ENCODE measurements around the gene DNAJA3. TPM values are rescaled to one million over a fixed set of nuclear protein-coding genes. Genes with fewer than 3 reads are reported as not detected.

The DNAJA3 gene
- total RNA-seq, 1 experiment from 2014 or later, result 93.3 TPM

DNA sequence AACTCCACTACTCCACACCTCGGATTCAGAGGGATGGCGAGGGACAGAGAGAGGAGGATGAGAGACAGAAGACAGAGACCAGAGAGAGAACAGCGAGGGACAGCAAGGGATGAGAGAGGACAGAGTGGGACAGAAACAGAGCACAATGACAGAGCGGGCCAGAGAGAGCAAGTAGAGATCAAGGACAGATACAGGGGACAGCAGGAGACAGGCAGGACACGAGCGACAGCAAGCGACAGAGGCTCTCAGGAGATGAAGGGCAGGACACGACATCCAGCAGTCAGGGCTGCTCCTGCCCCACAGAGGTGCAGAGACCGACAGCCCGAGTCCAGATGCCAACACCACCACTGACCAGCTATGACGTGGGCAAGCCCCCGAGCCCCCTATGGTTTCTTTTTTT is 24.2 kb upstream of the DNAJA3 start:
- H3K9me2 ChIP-seq (ENCODE audit: insufficient read depth), result no peaks in the 10 kb centered on the region
- H3K4me2 ChIP-seq (ENCODE audit: low read length), result no peak overlapping the region
- no peak overlapping the region for H3K9ac ChIP-seq (ENCODE audit: low read length)
- RAD21 ChIA-PET (ENCODE audit: low non-redundant PET in 1 of 2, low total read pairs in 2 of 2, uncharacterized antibody in 2 of 2, unreplicated experiment in 2 of 2), result interaction anchor here in 1 of 2 experiments (1.2 kb wide), 1 partner anchor 15 kb away, joined by 3 read pairs; the partner anchor contains the start of gene CORO7
- no peaks in the 10 kb centered on the region for H3K36me3 ChIP-seq (ENCODE audit: control insufficient read depth in 1 of 2, insufficient read depth in 2 of 2, low read length in 2 of 2)
- DNase-seq (ENCODE audit: low read depth, low spot score) (no peak), ATAC-seq (no peak)
- no peaks in the 10 kb centered on the region for H3K79me2 ChIP-seq (ENCODE audit: insufficient read depth, low read length)
- H3K4me1 ChIP-seq (ENCODE audit: control insufficient read depth in 1 of 2, insufficient read depth in 2 of 2, low read length in 2 of 2), result peaks cover 10 to 12% of the 10 kb centered on the region in 2 experiments; a peak in 3 of 4 replicates
- H4K20me1 ChIP-seq (ENCODE audit: insufficient read depth), result no peaks in the 10 kb centered on the region
- H3K27me3 ChIP-seq (ENCODE audit: insufficient read depth, low read length), result no peaks in the 10 kb centered on the region
- no peak overlapping the region for H3K4me3 ChIP-seq (replicated peaks in 1 of 2; ENCODE audit: low read depth in 1 of 2, low read length in 2 of 2)
- H2AFZ ChIP-seq (ENCODE audit: low read depth, low read length, poor library complexity, severe bottlenecking), result no peak overlapping the region
- POLR2A ChIA-PET, result no interaction called here
- no peak overlapping the region for H3K27ac ChIP-seq (ENCODE audit: low read depth, low read length)
- intact Hi-C loops (cut with micrococcal nuclease), result loop anchor here (10.0 kb wide), 1 partner anchor 553 kb away; the partner anchor contains the start of gene SEC14L5
- no peaks in the 10 kb centered on the region for H3K9me3 ChIP-seq (ENCODE audit: control insufficient read depth in 1 of 2, insufficient read depth in 1 of 2, low read depth in 1 of 2, low read length in 2 of 2)
- BruUV-seq (replicated peaks), result no TSS peak
- CTCF ChIA-PET, result interaction anchor here (1.2 to 3.2 kb wide), 7 partner anchors 9 to 148 kb away, joined by 3 to 52 read pairs (median 8); no protein-coding TSS in a partner anchor
- TF ChIP-seq RAD21 (IDR thresholded peaks at IDR 0.05; ENCODE audit: low read depth) (no peak), TCF7L2 (IDR thresholded peaks at IDR 0.05; ENCODE audit: borderline replicate concordance, extremely low read depth, insufficient read depth, insufficient read length) (no peak), POLR2A (IDR thresholded peaks at IDR 0.05; ENCODE audit: borderline replicate concordance, extremely low read depth, insufficient read depth, insufficient read length) (no peak), ZNF274 (IDR thresholded peaks at IDR 0.05; ENCODE audit: low read depth, low read length) (no peak), CBX3 (IDR thresholded peaks at IDR 0.05; ENCODE audit: low read depth) (no peak), YY1 (IDR thresholded peaks at IDR 0.05; ENCODE audit: extremely low read depth, insufficient replicate concordance, low read depth, low read length) (no peak), SP1 (IDR thresholded peaks at IDR 0.05; ENCODE audit: low read depth) (no peak), CEBPB (IDR thresholded peaks at IDR 0.05; ENCODE audit: low read depth) (no peak), ELF1 (IDR thresholded peaks at IDR 0.05; ENCODE audit: borderline replicate concordance, low read depth) (no peak), EGR1 (IDR thresholded peaks at IDR 0.05; ENCODE audit: low read depth) (no peak), JUND (IDR thresholded peaks at IDR 0.05) (no peak)
- TF ChIP-seq, protein P1, sequence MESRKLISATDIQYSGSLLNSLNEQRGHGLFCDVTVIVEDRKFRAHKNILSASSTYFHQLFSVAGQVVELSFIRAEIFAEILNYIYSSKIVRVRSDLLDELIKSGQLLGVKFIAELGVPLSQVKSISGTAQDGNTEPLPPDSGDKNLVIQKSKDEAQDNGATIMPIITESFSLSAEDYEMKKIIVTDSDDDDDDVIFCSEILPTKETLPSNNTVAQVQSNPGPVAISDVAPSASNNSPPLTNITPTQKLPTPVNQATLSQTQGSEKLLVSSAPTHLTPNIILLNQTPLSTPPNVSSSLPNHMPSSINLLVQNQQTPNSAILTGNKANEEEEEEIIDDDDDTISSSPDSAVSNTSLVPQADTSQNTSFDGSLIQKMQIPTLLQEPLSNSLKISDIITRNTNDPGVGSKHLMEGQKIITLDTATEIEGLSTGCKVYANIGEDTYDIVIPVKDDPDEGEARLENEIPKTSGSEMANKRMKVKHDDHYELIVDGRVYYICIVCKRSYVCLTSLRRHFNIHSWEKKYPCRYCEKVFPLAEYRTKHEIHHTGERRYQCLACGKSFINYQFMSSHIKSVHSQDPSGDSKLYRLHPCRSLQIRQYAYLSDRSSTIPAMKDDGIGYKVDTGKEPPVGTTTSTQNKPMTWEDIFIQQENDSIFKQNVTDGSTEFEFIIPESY (IDR thresholded peaks at IDR 0.05; ENCODE audit: extremely low read depth, insufficient replicate concordance, low read length), result no peak
- TF ChIP-seq, protein P2, sequence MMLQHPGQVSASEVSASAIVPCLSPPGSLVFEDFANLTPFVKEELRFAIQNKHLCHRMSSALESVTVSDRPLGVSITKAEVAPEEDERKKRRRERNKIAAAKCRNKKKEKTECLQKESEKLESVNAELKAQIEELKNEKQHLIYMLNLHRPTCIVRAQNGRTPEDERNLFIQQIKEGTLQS (IDR thresholded peaks at IDR 0.05), result no peak
- TF ChIP-seq, protein P3, sequence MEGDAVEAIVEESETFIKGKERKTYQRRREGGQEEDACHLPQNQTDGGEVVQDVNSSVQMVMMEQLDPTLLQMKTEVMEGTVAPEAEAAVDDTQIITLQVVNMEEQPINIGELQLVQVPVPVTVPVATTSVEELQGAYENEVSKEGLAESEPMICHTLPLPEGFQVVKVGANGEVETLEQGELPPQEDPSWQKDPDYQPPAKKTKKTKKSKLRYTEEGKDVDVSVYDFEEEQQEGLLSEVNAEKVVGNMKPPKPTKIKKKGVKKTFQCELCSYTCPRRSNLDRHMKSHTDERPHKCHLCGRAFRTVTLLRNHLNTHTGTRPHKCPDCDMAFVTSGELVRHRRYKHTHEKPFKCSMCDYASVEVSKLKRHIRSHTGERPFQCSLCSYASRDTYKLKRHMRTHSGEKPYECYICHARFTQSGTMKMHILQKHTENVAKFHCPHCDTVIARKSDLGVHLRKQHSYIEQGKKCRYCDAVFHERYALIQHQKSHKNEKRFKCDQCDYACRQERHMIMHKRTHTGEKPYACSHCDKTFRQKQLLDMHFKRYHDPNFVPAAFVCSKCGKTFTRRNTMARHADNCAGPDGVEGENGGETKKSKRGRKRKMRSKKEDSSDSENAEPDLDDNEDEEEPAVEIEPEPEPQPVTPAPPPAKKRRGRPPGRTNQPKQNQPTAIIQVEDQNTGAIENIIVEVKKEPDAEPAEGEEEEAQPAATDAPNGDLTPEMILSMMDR (IDR thresholded peaks at IDR 0.05 in 2 of 3, conservative IDR thresholded peaks at IDR 0.05 in 1 of 3; ENCODE audit: borderline replicate concordance in 1 of 3, insufficient read depth in 1 of 3, low read depth in 2 of 3, low read length in 2 of 3), result no peak
- TF ChIP-seq, protein P4, sequence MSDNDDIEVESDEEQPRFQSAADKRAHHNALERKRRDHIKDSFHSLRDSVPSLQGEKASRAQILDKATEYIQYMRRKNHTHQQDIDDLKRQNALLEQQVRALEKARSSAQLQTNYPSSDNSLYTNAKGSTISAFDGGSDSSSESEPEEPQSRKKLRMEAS (IDR thresholded peaks at IDR 0.05), result no peak
